ENCODE data around the gene FSTL3. TPM values are rescaled to one million over a fixed set of nuclear protein-coding genes. Genes with fewer than 3 reads are reported as not detected.
A peak's percentile ranks its signal among the peaks of the same experiment; 100 is the strongest.

The FSTL3 gene
- total and polyA plus RNA-seq, 10 of the 15 experiments (the other 5 are each of a cell fraction or from before 2014, with no cell fraction given): 0.42 to 13.5 (median 3.6) TPM

GRCh38 chr19:674282-675151 is 1.7 kb upstream of the FSTL3 start (continued):
- TF ChIP-seq E2F8 (IDR thresholded peaks at IDR 0.05; ENCODE audit: low read depth, partially characterized antibody) (no peak), NR2F1 (conservative IDR thresholded peaks at IDR 0.05) (peak; percentile 90), EED (IDR thresholded peaks at IDR 0.05; ENCODE audit: low read depth) (peak; percentile 83), PAX5 (IDR thresholded peaks at IDR 0.05; ENCODE audit: borderline replicate concordance, low read depth, low read length) (no peak), BMI1 (IDR thresholded peaks at IDR 0.05; ENCODE audit: borderline replicate concordance) (no peak), STAT3 (IDR thresholded peaks at IDR 0.05; ENCODE audit: low read depth, low read length) (no peak), CREB1 (IDR thresholded peaks at IDR 0.05; ENCODE audit: low read depth) (no peak), PAX8 (IDR thresholded peaks at IDR 0.05) (no peak), RAD51 (IDR thresholded peaks at IDR 0.05) (no peak)
- TF ChIP-seq, protein P1, sequence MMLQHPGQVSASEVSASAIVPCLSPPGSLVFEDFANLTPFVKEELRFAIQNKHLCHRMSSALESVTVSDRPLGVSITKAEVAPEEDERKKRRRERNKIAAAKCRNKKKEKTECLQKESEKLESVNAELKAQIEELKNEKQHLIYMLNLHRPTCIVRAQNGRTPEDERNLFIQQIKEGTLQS (IDR thresholded peaks at IDR 0.05; ENCODE audit: borderline replicate concordance, extremely low read depth, low read depth, low read length): no peak
- TF ChIP-seq, protein P2, sequence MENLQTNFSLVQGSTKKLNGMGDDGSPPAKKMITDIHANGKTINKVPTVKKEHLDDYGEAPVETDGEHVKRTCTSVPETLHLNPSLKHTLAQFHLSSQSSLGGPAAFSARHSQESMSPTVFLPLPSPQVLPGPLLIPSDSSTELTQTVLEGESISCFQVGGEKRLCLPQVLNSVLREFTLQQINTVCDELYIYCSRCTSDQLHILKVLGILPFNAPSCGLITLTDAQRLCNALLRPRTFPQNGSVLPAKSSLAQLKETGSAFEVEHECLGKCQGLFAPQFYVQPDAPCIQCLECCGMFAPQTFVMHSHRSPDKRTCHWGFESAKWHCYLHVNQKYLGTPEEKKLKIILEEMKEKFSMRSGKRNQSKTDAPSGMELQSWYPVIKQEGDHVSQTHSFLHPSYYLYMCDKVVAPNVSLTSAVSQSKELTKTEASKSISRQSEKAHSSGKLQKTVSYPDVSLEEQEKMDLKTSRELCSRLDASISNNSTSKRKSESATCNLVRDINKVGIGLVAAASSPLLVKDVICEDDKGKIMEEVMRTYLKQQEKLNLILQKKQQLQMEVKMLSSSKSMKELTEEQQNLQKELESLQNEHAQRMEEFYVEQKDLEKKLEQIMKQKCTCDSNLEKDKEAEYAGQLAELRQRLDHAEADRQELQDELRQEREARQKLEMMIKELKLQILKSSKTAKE (IDR thresholded peaks at IDR 0.05; ENCODE audit: low read depth, poor library complexity, severe bottlenecking): no peak
- TF ChIP-seq, protein P3, sequence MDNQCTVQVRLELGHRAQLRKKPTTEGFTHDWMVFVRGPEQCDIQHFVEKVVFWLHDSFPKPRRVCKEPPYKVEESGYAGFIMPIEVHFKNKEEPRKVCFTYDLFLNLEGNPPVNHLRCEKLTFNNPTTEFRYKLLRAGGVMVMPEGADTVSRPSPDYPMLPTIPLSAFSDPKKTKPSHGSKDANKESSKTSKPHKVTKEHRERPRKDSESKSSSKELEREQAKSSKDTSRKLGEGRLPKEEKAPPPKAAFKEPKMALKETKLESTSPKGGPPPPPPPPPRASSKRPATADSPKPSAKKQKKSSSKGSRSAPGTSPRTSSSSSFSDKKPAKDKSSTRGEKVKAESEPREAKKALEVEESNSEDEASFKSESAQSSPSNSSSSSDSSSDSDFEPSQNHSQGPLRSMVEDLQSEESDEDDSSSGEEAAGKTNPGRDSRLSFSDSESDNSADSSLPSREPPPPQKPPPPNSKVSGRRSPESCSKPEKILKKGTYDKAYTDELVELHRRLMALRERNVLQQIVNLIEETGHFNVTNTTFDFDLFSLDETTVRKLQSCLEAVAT (IDR thresholded peaks at IDR 0.05): no peak

Data from GM12878 (cell line).